Esophagus muscularis mucosa (tissue), 3 donors: Measurements from ENCODE around the gene RSPO1.

Experiments used
- POLR2A ChIP-seq: fragments of 450-650 bp; IDR thresholded peaks from one replicate; pipeline ENCODE4 v1.6.1; 2017; ENCODE audit warnings: antibody characterized with exemption, moderate library complexity, mild to moderate bottlenecking, low read depth
- POLR2AphosphoS5 ChIP-seq, 2 donors: sonication (generic); formaldehyde crosslinking; IDR thresholded peaks; one replicate each; pipeline ENCODE4 v1.6.1; 2017; ENCODE audit warnings: antibody characterized with exemption in 2 of 2
- TF ChIP-seq, protein P1 (sequence below), 3 experiments: fragments of 200-600 bp in 2 of 3; fragments of 450-650 bp in 1 of 3; sonication (generic) in 2 of 3; IDR thresholded peaks; one replicate each; pipeline ENCODE4 v1.5.1; 2017 to 2019; ENCODE audit warnings: antibody characterized with exemption in 3 of 3, mild to moderate bottlenecking in 2 of 3, moderate library complexity in 1 of 3

DNA sequence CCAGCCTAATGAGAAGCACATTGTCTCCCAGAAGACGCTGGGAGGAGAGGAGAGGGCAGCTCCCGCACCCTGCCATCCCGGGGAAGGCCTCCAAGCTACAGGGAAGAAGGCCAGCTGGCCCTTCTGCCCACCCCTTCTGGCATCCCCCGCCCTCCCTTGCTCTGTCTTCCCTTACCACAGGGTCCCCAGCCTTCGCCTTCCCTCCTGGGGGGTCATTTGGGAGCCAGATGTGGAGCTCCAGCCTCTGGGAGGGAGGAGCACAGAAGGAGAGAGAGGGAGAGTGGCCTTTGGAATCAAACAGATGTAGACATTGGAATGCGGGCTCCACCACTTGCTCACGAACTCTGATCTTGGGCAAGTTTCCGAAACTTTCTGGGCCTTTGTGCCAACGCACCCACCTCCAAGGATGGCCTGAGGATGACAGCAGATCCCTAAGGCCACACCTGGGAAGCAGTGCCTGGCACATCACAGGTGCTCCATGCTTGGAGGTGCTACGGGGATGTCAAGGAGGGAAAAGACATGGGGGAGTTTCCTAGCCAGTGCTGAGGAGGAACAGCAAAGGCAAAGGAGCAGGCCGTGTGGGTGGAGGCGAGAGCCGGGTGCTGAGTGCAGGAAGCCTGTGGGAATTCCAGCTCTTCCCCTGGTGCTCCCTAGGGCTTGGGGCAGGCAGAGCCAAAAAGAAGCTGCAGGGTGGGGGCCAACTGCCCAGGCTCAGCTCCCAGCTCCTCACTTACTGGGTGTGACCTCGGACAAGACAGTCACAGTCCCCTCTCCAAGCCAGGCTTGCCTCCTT is 23.1 kb upstream of the RSPO1 start:
- TF ChIP-seq, protein P1, sequence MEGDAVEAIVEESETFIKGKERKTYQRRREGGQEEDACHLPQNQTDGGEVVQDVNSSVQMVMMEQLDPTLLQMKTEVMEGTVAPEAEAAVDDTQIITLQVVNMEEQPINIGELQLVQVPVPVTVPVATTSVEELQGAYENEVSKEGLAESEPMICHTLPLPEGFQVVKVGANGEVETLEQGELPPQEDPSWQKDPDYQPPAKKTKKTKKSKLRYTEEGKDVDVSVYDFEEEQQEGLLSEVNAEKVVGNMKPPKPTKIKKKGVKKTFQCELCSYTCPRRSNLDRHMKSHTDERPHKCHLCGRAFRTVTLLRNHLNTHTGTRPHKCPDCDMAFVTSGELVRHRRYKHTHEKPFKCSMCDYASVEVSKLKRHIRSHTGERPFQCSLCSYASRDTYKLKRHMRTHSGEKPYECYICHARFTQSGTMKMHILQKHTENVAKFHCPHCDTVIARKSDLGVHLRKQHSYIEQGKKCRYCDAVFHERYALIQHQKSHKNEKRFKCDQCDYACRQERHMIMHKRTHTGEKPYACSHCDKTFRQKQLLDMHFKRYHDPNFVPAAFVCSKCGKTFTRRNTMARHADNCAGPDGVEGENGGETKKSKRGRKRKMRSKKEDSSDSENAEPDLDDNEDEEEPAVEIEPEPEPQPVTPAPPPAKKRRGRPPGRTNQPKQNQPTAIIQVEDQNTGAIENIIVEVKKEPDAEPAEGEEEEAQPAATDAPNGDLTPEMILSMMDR (IDR thresholded peaks at IDR 0.05) = no peak
- no peak for TF ChIP-seq POLR2AphosphoS5 (IDR thresholded peaks at IDR 0.05)
- TF ChIP-seq POLR2A = no peak
